KMS-11 (cell line): ENCODE measurements around the gene BANF2.

Experiments
- H2AFZ ChIP-seq: fragments of 200-600 bp; sonication (generic); 2 replicates; pipeline ENCODE4 v1.6.1; 2016; ENCODE audit warnings: antibody characterized with exemption, mixed run types, low read depth
- H3K27ac ChIP-seq: fragments of 200-600 bp; sonication (generic); 2 replicates; pipeline ENCODE4 v1.6.1; 2016; ENCODE audit warnings: mild to moderate bottlenecking, mixed run types
- H3K27me3 ChIP-seq: fragments of 200-600 bp; sonication (generic); 2 replicates; pipeline ENCODE4 v1.6.1; 2017; ENCODE audit warnings: mild to moderate bottlenecking, low read depth, mixed run types, moderate library complexity; ENCODE audit not compliant: insufficient read depth
- H3K36me3 ChIP-seq: fragments of 200-600 bp; sonication (generic); 2 replicates; pipeline ENCODE4 v1.6.1; 2017; ENCODE audit warnings: mild to moderate bottlenecking, mixed run types; ENCODE audit not compliant: insufficient read depth
- H3K4me1 ChIP-seq: fragments of 200-600 bp; sonication (generic); 2 replicates; pipeline ENCODE4 v1.6.1; 2016; ENCODE audit warnings: mild to moderate bottlenecking, low read depth, mixed run types; ENCODE audit not compliant: poor library complexity, severe bottlenecking
- H3K4me2 ChIP-seq: fragments of 200-600 bp; sonication (generic); 2 replicates; pipeline ENCODE4 v1.7.0; 2016; ENCODE audit warnings: mild to moderate bottlenecking, mixed run types
- H3K4me3 ChIP-seq: fragments of 200-600 bp; sonication (generic); IDR thresholded peaks from 2 replicates; pipeline ENCODE4 v1.6.1; 2017; ENCODE audit warnings: low read depth, low read length, mixed read lengths; ENCODE audit not compliant: insufficient read depth
- H3K79me2 ChIP-seq: fragments of 200-600 bp; sonication (generic); 2 replicates; pipeline ENCODE4 v1.6.1; 2016; ENCODE audit warnings: low read depth, mixed run types; ENCODE audit not compliant: insufficient read depth
- H3K9ac ChIP-seq: fragments of 200-600 bp; sonication (generic); 2 replicates; pipeline ENCODE4 v1.6.1; 2016; ENCODE audit warnings: mild to moderate bottlenecking, mixed run types
- H4K20me1 ChIP-seq: fragments of 200-600 bp; sonication (generic); 2 replicates; pipeline ENCODE4 v1.6.1; 2016; ENCODE audit warnings: mild to moderate bottlenecking, mixed run types; ENCODE audit not compliant: insufficient read depth
- CTCF ChIP-seq: fragments of 200-600 bp; sonication (generic); conservative IDR thresholded peaks from 2 replicates; pipeline ENCODE4 v1.6.1; 2017; ENCODE audit warnings: low read depth, mild to moderate bottlenecking, antibody characterized with exemption, low read length, moderate library complexity, mixed read lengths

Gene BANF2

GRCh38 chr20:17675519-17676377 lies 24.0 kb upstream of the BANF2 start:
- H3K4me3 ChIP-seq, result no peak overlapping the region
- no peak overlapping the region for H3K27ac ChIP-seq
- peaks cover 58% of the 10 kb centered on the region for H3K79me2 ChIP-seq
- H3K27me3 ChIP-seq, result no peaks in the 10 kb centered on the region
- no peak overlapping the region for H3K4me2 ChIP-seq
- H4K20me1 ChIP-seq, result no peaks in the 10 kb centered on the region
- no peak overlapping the region for H2AFZ ChIP-seq
- H3K9ac ChIP-seq, result no peak overlapping the region
- H3K4me1 ChIP-seq, result peaks cover 21% of the 10 kb centered on the region
- TF ChIP-seq CTCF, result no peak
- H3K36me3 ChIP-seq, result no peaks in the 10 kb centered on the region

DNA sequence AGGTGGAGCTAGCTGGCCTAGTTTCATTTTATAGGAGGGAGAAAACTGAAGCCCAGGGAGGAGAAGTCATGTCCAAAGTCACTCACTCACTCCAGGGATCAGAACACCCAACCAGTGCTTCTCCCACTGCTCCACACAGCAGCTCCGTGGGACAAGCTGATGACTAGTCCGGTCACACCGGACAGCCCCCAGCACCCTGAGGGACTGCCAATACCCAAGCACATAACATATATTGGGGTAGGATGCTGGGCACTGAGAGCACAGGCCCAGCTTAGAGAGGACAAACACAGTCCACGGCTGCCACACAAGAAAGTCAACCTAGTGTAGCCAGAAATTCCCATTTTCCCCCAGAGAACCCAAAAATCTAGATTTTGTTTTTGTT lies 23.4 kb upstream of the BANF2 start:
- H3K4me1 ChIP-seq, result peaks cover 21% of the 10 kb centered on the region
- H3K79me2 ChIP-seq, result peaks cover 59% of the 10 kb centered on the region
- H3K27ac ChIP-seq, result no peak overlapping the region
- H3K27me3 ChIP-seq, result no peaks in the 10 kb centered on the region
- no peak overlapping the region for H3K4me2 ChIP-seq
- no peak overlapping the region for H3K4me3 ChIP-seq
- H3K9ac ChIP-seq, result no peak overlapping the region
- no peak for TF ChIP-seq CTCF
- H3K36me3 ChIP-seq, result no peaks in the 10 kb centered on the region
- H4K20me1 ChIP-seq, result no peaks in the 10 kb centered on the region
- H2AFZ ChIP-seq, result no peak overlapping the region

- H3K36me3 ChIP-seq, result no peaks in the 10 kb centered on the region
- no peak overlapping the region for H3K4me3 ChIP-seq
- H3K4me1 ChIP-seq, result peaks cover 21% of the 10 kb centered on the region
- H3K79me2 ChIP-seq, result peaks cover 59% of the 10 kb centered on the region
- TF ChIP-seq CTCF, result no peak
- H4K20me1 ChIP-seq, result no peaks in the 10 kb centered on the region
- H3K9ac ChIP-seq, result no peak overlapping the region
- H3K27me3 ChIP-seq, result no peaks in the 10 kb centered on the region
- no peak overlapping the region for H3K4me2 ChIP-seq
- H3K27ac ChIP-seq, result no peak overlapping the region
- H2AFZ ChIP-seq, result no peak overlapping the region
Measured at GRCh38 chr20:17676942-17677341, 22.8 kb upstream of the BANF2 start.

GRCh38 chr20:17678295-17678694 lies 21.5 kb upstream of the BANF2 start:
- peaks cover 51% of the 10 kb centered on the region for H3K79me2 ChIP-seq
- no peak overlapping the region for H3K27ac ChIP-seq
- no peak for TF ChIP-seq CTCF
- no peaks in the 10 kb centered on the region for H4K20me1 ChIP-seq
- H3K4me1 ChIP-seq, result peaks cover 26% of the 10 kb centered on the region
- no peak overlapping the region for H2AFZ ChIP-seq
- H3K36me3 ChIP-seq, result no peaks in the 10 kb centered on the region
- no peak overlapping the region for H3K4me2 ChIP-seq
- no peaks in the 10 kb centered on the region for H3K27me3 ChIP-seq
- no peak overlapping the region for H3K9ac ChIP-seq
- H3K4me3 ChIP-seq, result no peak overlapping the region
